GM12891 (cell line): Measurements from ENCODE around the gene CSMD2.

Experiments
- PAX5 ChIP-seq: IDR thresholded peaks from 2 replicates; pipeline ENCODE4 v1.6.1; 2011; ENCODE audit warnings: low read length, moderate library complexity, mild to moderate bottlenecking; ENCODE audit not compliant: insufficient read depth, severe bottlenecking
- POLR2A ChIP-seq: IDR thresholded peaks from 2 replicates; pipeline ENCODE4 v1.6.1; 2011; ENCODE audit warnings: low read depth, low read length, control low read depth
- POLR2AphosphoS5 ChIP-seq: IDR thresholded peaks from 2 replicates; pipeline ENCODE4 v1.6.1; 2011; ENCODE audit warnings: low read depth, low read length, control low read depth
- POU2F2 ChIP-seq: IDR thresholded peaks from 2 replicates; pipeline ENCODE4 v1.6.1; 2011; ENCODE audit warnings: low read depth, mild to moderate bottlenecking, control low read depth, low read length, moderate library complexity
- SPI1 ChIP-seq: IDR thresholded peaks from 2 replicates; pipeline ENCODE4 v1.6.1; 2011; ENCODE audit warnings: low read depth, low read length, control low read depth
- TAF1 ChIP-seq: IDR thresholded peaks from 2 replicates; pipeline ENCODE4 v1.6.1; 2011; ENCODE audit warnings: low read depth, low read length, control low read depth

GRCh38 chr1:34078383-34078782 lies 86.6 kb downstream of the CSMD2 start:
- no peak for TF ChIP-seq POLR2AphosphoS5
- no peak for TF ChIP-seq POLR2A
- TF ChIP-seq SPI1: no peak
- no peak for TF ChIP-seq TAF1
- no peak for TF ChIP-seq POU2F2
- no peak for TF ChIP-seq PAX5
